Measurements from ENCODE around the gene POPDC3. TPM values are rescaled to one million over a fixed set of nuclear protein-coding genes. Genes with fewer than 3 reads are reported as not detected.

POPDC3 gene
- total and polyA plus RNA-seq, 2 experiments from 2014 or later, result 0.93 to 1.5 TPM

DNA sequence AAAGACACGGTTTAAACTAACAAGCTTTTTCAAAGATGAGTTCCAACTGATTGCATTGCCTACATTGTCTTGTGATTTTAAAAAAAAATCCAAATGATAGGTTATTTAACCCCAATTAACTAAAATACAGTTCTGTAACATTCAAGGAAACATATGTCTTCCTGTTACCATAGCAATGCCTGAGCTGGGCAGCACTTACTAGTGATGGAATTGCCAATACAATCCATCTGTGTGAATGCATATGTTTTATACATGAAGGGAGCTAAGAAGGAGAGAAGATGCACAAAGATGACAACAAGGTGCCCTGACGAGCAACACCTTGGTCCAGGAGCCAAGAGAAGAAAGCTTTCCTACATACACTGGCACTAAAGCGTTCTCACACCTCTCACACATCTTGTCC is 68.7 kb downstream of the POPDC3 start:
- Histone ChIP-seq H2AFZ (no peak overlapping the region), H3K27me3 (no peaks in the 10 kb centered on the region), H4K20me1 (ENCODE audit: insufficient read depth, poor library complexity, severe bottlenecking) (no peaks in the 10 kb centered on the region), H3K4me1 (ENCODE audit: insufficient read depth) (peaks cover 7% of the 10 kb centered on the region), H3K4me3 (no peak overlapping the region), H3K4me2 (no peak overlapping the region), H3K9me2 (replicated peaks; ENCODE audit: insufficient read depth) (no peaks in the 10 kb centered on the region), H3K9me3 (ENCODE audit: low read depth) (no peaks in the 10 kb centered on the region), H3K27ac (no peak overlapping the region), H3K79me2 (no peaks in the 10 kb centered on the region), H3K36me3 (replicated peaks; ENCODE audit: insufficient read depth, low read depth) (no peaks in the 10 kb centered on the region)
- no peak for DNase-seq (ENCODE audit: low spot score)
- 92% methylated on average over 3 of the region's 3 CpGs for WGBS (ENCODE audit: low lambda C conversion rate, missing lambda C conversion rate)
- TF ChIP-seq EZH2phosphoT487 (IDR thresholded peaks at IDR 0.05; ENCODE audit: low read depth, severe bottlenecking, unreplicated experiment) (no peak), EZH2 (IDR thresholded peaks at IDR 0.05; ENCODE audit: borderline replicate concordance) (no peak)
- TF ChIP-seq, protein P1, sequence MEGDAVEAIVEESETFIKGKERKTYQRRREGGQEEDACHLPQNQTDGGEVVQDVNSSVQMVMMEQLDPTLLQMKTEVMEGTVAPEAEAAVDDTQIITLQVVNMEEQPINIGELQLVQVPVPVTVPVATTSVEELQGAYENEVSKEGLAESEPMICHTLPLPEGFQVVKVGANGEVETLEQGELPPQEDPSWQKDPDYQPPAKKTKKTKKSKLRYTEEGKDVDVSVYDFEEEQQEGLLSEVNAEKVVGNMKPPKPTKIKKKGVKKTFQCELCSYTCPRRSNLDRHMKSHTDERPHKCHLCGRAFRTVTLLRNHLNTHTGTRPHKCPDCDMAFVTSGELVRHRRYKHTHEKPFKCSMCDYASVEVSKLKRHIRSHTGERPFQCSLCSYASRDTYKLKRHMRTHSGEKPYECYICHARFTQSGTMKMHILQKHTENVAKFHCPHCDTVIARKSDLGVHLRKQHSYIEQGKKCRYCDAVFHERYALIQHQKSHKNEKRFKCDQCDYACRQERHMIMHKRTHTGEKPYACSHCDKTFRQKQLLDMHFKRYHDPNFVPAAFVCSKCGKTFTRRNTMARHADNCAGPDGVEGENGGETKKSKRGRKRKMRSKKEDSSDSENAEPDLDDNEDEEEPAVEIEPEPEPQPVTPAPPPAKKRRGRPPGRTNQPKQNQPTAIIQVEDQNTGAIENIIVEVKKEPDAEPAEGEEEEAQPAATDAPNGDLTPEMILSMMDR (IDR thresholded peaks at IDR 0.05; ENCODE audit: poor library complexity), result no peak

DNA sequence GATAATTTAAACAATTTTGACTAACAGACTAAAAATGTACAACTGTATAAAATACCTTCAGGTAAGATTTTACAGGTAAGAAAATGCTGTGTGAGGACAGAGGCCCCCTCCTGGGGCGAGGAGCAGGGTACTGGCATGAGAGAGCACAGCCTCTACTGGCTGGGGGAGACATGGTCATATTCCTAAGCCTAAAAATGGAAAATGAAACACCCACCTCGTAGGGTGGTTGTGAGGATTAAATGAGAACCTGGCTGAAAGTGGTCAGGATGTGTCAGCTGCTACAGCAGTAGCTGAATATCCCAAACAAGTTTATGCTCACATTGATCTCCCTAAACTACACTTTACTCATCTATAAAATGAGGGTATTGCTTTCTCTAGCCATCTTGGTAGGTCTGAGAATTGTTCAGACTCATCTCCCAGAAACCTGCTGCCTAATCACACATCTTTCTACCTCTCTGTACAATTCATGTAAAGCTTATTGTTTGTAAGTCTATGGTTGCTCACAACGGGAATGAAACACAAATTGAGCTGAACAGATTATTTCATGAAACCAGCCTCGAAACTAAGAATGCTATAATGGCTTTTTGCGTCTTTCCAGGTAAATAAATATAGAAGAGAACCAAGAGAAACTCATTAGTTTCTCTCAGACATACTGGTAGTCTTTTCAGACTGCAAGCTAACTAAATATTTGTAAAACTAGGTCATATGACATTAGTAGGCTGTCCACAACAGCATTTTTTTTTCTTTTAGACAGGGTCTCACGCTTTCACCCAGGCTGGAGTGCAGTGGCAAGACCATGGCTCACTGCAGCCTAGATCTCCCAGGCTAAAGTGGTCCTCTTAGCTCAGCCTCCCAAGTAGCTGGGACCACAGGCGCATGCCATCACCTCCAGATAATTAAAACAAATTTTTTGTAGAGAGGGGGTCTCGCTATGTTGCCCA is 69.6 kb downstream of the POPDC3 start:
- no peak overlapping the region for H3K4me2 ChIP-seq
- H3K4me1 ChIP-seq (ENCODE audit: insufficient read depth), result peaks cover 7% of the 10 kb centered on the region
- TF ChIP-seq EZH2phosphoT487 (IDR thresholded peaks at IDR 0.05; ENCODE audit: low read depth, severe bottlenecking, unreplicated experiment), result no peak
- TF ChIP-seq, protein P1 (IDR thresholded peaks at IDR 0.05; ENCODE audit: poor library complexity), result no peak
- no peak for TF ChIP-seq EZH2 (IDR thresholded peaks at IDR 0.05; ENCODE audit: borderline replicate concordance)
- H4K20me1 ChIP-seq (ENCODE audit: insufficient read depth, poor library complexity, severe bottlenecking), result no peaks in the 10 kb centered on the region
- H3K27ac ChIP-seq, result no peak overlapping the region
- no peaks in the 10 kb centered on the region for H3K27me3 ChIP-seq
- no peak overlapping the region for H2AFZ ChIP-seq
- no peaks in the 10 kb centered on the region for H3K9me2 ChIP-seq (replicated peaks; ENCODE audit: insufficient read depth)
- 73% methylated on average over 8 of the region's 8 CpGs for WGBS (ENCODE audit: low lambda C conversion rate, missing lambda C conversion rate)
- no peak overlapping the region for H3K4me3 ChIP-seq
- DNase-seq (ENCODE audit: low spot score), result no peak
- no peaks in the 10 kb centered on the region for H3K9me3 ChIP-seq (ENCODE audit: low read depth)
- no peaks in the 10 kb centered on the region for H3K79me2 ChIP-seq
- H3K36me3 ChIP-seq (replicated peaks; ENCODE audit: insufficient read depth, low read depth), result no peaks in the 10 kb centered on the region

DNA sequence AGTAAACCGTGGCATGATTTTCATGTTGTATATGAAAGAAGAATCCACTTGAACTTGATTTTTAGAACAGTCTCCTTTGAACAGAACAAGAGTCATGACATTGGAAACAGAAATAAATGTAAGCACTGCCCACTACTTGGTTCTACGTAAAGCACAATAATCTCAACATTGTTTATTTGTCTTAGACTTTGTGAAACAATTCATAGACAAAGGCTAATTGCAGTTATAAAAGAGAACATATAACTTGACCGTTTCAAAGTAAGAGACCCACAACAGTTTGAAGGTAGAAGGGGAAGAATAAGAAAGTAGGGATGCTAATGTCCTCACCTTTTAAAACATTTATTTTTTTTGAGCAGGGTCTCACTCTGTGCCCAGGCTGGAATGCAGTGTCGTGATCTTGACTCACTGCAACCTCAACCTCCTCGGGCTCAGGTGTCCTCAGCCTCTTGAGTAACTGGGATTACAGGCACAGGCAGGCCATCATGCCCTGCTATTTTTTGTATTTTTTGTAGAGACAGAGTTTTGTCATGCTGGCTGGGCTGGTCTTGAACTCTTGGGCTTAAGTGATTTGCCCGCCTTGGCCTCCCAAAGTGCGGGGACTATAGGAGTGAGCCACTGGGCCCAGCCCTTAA is 71.1 kb downstream of the POPDC3 start:
- no peaks in the 10 kb centered on the region for H3K9me3 ChIP-seq (ENCODE audit: low read depth)

More for the DNA sequence above, 71.1 kb downstream of the POPDC3 start:
- no peaks in the 10 kb centered on the region for H3K9me2 ChIP-seq (replicated peaks; ENCODE audit: insufficient read depth)
- WGBS (ENCODE audit: low lambda C conversion rate, missing lambda C conversion rate), result 76% methylated on average over 7 of the region's 7 CpGs
- H3K36me3 ChIP-seq (replicated peaks; ENCODE audit: insufficient read depth, low read depth), result no peaks in the 10 kb centered on the region
- no peak for DNase-seq (ENCODE audit: low spot score)
- H3K4me3 ChIP-seq, result no peak overlapping the region
- no peak overlapping the region for H3K4me2 ChIP-seq
- H3K27ac ChIP-seq, result no peak overlapping the region
- H3K4me1 ChIP-seq (ENCODE audit: insufficient read depth), result peaks cover 7% of the 10 kb centered on the region
- H3K27me3 ChIP-seq, result no peaks in the 10 kb centered on the region
- no peaks in the 10 kb centered on the region for H3K79me2 ChIP-seq
- TF ChIP-seq EZH2phosphoT487 (IDR thresholded peaks at IDR 0.05; ENCODE audit: low read depth, severe bottlenecking, unreplicated experiment) (no peak), EZH2 (IDR thresholded peaks at IDR 0.05; ENCODE audit: borderline replicate concordance) (no peak)
- TF ChIP-seq, protein P1 (IDR thresholded peaks at IDR 0.05; ENCODE audit: poor library complexity), result no peak
- H4K20me1 ChIP-seq (ENCODE audit: insufficient read depth, poor library complexity, severe bottlenecking), result no peaks in the 10 kb centered on the region
- no peak overlapping the region for H2AFZ ChIP-seq

Other genes with a start within 250 kb of the POPDC3 start
- gene LIN28B, start 222.9 kb downstream of the POPDC3 start, total RNA-seq, result 8.6 and 8.9 TPM in 2 replicates
- 1.8 and 3.2 TPM in 2 replicates for gene LIN28B, start 222.9 kb downstream of the POPDC3 start, polyA plus RNA-seq
- gene PREP, start 223.1 kb upstream of the POPDC3 start, total RNA-seq, result 27.2 and 27.6 TPM in 2 replicates
- 27.3 and 30.3 TPM in 2 replicates for gene PREP, start 223.1 kb upstream of the POPDC3 start, polyA plus RNA-seq